GM12878 (cell line): ENCODE measurements around the gene PCDH15. TPM values are rescaled to one million over a fixed set of nuclear protein-coding genes. Genes with fewer than 3 reads are reported as not detected.

Experiments
- ATAC-seq: fragments of 200-7000 bp; cut with Tn5 transposase; 3 replicates; pipeline ENCODE4 v1.9.1; 2020; ENCODE audit warnings: mild to moderate bottlenecking, moderate library complexity
- BruUV-seq: library from RNA; stranded (reverse); fragments of 400-500 nt; replicated peaks from 2 replicates; lab custom pipeline; 2021; lab: Mats Ljungman, UMichigan
- CTCF ChIA-PET: fragments of 300-600 bp; sonication (Branson Sonifier 250); formaldehyde crosslinking; extraction: SDS; loops from one replicate; lab custom pipeline; 2021; ENCODE audit warnings: inconsistent platforms; lab: Yijun Ruan, JAX
- POLR2A ChIA-PET: fragments of 350-600 bp; formaldehyde crosslinking; extraction: SDS; loops from one replicate; lab custom pipeline; 2021; ENCODE audit warnings: inconsistent platforms; lab: Charles Lee
- RAD21 ChIA-PET: fragments of 300-600 bp; sonication (Branson Sonifier 250); formaldehyde crosslinking; loops from one replicate; lab custom pipeline; 2023; ENCODE audit warnings: antibody characterized with exemption; ENCODE audit not compliant: unreplicated experiment; lab: Charles Lee
- SMC1A ChIA-PET: fragments of 300-600 bp; sonication (Branson Sonifier 250); formaldehyde crosslinking; loops from one replicate; lab custom pipeline; 2023; ENCODE audit not compliant: unreplicated experiment, uncharacterized antibody; lab: Charles Lee
- DNase-seq: peaks from one replicate; pipeline ENCODE4 v3.0.0-alpha.2; 2011; ENCODE audit warnings: low read depth, low spot score
- FAIRE-seq: peaks from 3 replicates; lab custom pipeline; 2011; peaks lifted over from hg19 to GRCh38; lab: Jason Lieb, UNC
- H2AFZ ChIP-seq: 2 replicates; pipeline ENCODE4 v1.6.0; 2011; ENCODE audit warnings: low read depth, low read length, control low read depth; ENCODE audit not compliant: control insufficient read depth
- H3K27ac ChIP-seq: 2 replicates; pipeline ENCODE4 v1.5.1; 2011; ENCODE audit warnings: control low read depth; ENCODE audit not compliant: control insufficient read depth, insufficient read depth
- H3K27me3 ChIP-seq, 2 experiments: replicated peaks in 1 of 2; 2 replicates each; pipeline versions ENCODE4 v1.6.0 to v1.6.1; 2011; ENCODE audit warnings: low read length in 1 of 2; ENCODE audit not compliant: control insufficient read depth in 2 of 2, insufficient read depth in 2 of 2
- H3K36me3 ChIP-seq, 2 experiments: 2 replicates each; pipeline ENCODE4 v1.5.1; 2011; ENCODE audit warnings: low read length in 1 of 2; ENCODE audit not compliant: control insufficient read depth in 2 of 2, insufficient read depth in 2 of 2
- H3K4me1 ChIP-seq: 2 replicates; pipeline ENCODE4 v1.6.1; 2011; ENCODE audit warnings: mild to moderate bottlenecking, low read length, moderate library complexity, mixed read lengths; ENCODE audit not compliant: control insufficient read depth, insufficient read depth
- H3K4me2 ChIP-seq: 2 replicates; pipeline ENCODE4 v1.6.0; 2011; ENCODE audit warnings: control low read depth; ENCODE audit not compliant: control insufficient read depth, insufficient read depth
- H3K4me3 ChIP-seq: fragments of 200-600 bp; sonication (generic); 2 replicates; pipeline ENCODE4 v1.5.1; 2016
- H3K79me2 ChIP-seq: 2 replicates; pipeline ENCODE4 v1.6.0; 2011; ENCODE audit warnings: low read length; ENCODE audit not compliant: control insufficient read depth, insufficient read depth
- H3K9ac ChIP-seq: 2 replicates; pipeline ENCODE4 v1.8.0; 2011; ENCODE audit warnings: low read length, control low read depth, mixed read lengths; ENCODE audit not compliant: control insufficient read depth, insufficient read depth
- H3K9me3 ChIP-seq: replicated peaks from 3 replicates; pipeline ENCODE4 v1.5.1; 2011; ENCODE audit warnings: mild to moderate bottlenecking, low read length; ENCODE audit not compliant: control insufficient read depth, insufficient read depth
- H4K20me1 ChIP-seq: 2 replicates; pipeline ENCODE4 v1.6.0; 2011; ENCODE audit not compliant: control insufficient read depth, insufficient read depth
- DPF2 ChIP-seq: fragments of 450-650 bp; IDR thresholded peaks from 2 replicates; pipeline ENCODE4 v1.6.1; 2017; ENCODE audit warnings: mild to moderate bottlenecking
- E2F8 ChIP-seq: fragments of 450-650 bp; IDR thresholded peaks from 2 replicates; pipeline ENCODE4 v1.6.1; 2018; ENCODE audit warnings: mild to moderate bottlenecking, low read depth, moderate library complexity; ENCODE audit not compliant: partially characterized antibody
- ESRRA ChIP-seq: IDR thresholded peaks from 2 replicates; pipeline ENCODE4 v1.6.1; 2012; ENCODE audit warnings: mild to moderate bottlenecking, low read length, improper control_type of control experiment
- FOXK2 ChIP-seq: fragments of 450-650 bp; IDR thresholded peaks from 2 replicates; pipeline ENCODE4 v1.6.1; 2017; ENCODE audit warnings: mild to moderate bottlenecking, moderate library complexity
- FOXM1 ChIP-seq: IDR thresholded peaks from 2 replicates; pipeline ENCODE4 v1.6.1; 2012; ENCODE audit warnings: low read depth, mild to moderate bottlenecking, inconsistent platforms, low read length, moderate library complexity
- HDAC2 ChIP-seq: fragments of 200-600 bp; sonication (generic); IDR thresholded peaks from 2 replicates; pipeline ENCODE4 v1.6.1; 2017
- IRF3 ChIP-seq: fragments of 450-650 bp; IDR thresholded peaks from 2 replicates; pipeline ENCODE4 v1.6.1; 2014; ENCODE audit warnings: mild to moderate bottlenecking
- JUND ChIP-seq: IDR thresholded peaks from 2 replicates; pipeline ENCODE4 v1.6.1; 2012; ENCODE audit warnings: low read depth, mild to moderate bottlenecking, low read length, improper control_type of control experiment, moderate library complexity
- KAT2A ChIP-seq: conservative IDR thresholded peaks from 2 replicates; pipeline ENCODE4 v1.6.1; 2011; ENCODE audit warnings: low read depth, low read length; ENCODE audit not compliant: control insufficient read depth
- KLF5 ChIP-seq: fragments of 450-650 bp; IDR thresholded peaks from 2 replicates; pipeline ENCODE4 v1.6.1; 2014; ENCODE audit warnings: mild to moderate bottlenecking; ENCODE audit not compliant: partially characterized antibody
- MYB ChIP-seq: fragments of 150-350 bp; IDR thresholded peaks from 2 replicates; pipeline ENCODE4 v1.6.1; 2014; ENCODE audit warnings: mild to moderate bottlenecking, low read depth, low read length, borderline replicate concordance
- MYC ChIP-seq: IDR thresholded peaks from 2 replicates; pipeline ENCODE4 v1.6.1; 2011; ENCODE audit warnings: mild to moderate bottlenecking, low read length, moderate library complexity, inconsistent platforms; ENCODE audit not compliant: insufficient read depth, insufficient replicate concordance, insufficient read length, severe bottlenecking
- NRF1 ChIP-seq: conservative IDR thresholded peaks from 2 replicates; pipeline ENCODE4 v1.6.1; 2011; ENCODE audit warnings: mild to moderate bottlenecking, low read depth, low read length, improper control_type of control experiment
- RBBP5 ChIP-seq: fragments of 200-600 bp; sonication (generic); conservative IDR thresholded peaks from 2 replicates; pipeline ENCODE4 v1.6.1; 2016
- SMAD5 ChIP-seq: IDR thresholded peaks from 2 replicates; pipeline ENCODE4 v1.6.1; 2016; ENCODE audit warnings: antibody characterized with exemption, low read depth
- SUZ12 ChIP-seq: fragments of 200-600 bp; sonication (generic); IDR thresholded peaks from one replicate; pipeline ENCODE4 v1.6.1; 2018; ENCODE audit warnings: antibody characterized with exemption, mild to moderate bottlenecking; ENCODE audit not compliant: unreplicated experiment
- YBX1 ChIP-seq: fragments of 450-650 bp; IDR thresholded peaks from 2 replicates; pipeline ENCODE4 v1.6.1; 2016; ENCODE audit warnings: antibody characterized with exemption
- WGBS: methylation state at CpG from one replicate; pipeline ENCODE4 v1.1.6; 2016; ENCODE audit warnings: low lambda C conversion rate; ENCODE audit not compliant: insufficient replicate concordance, insufficient coverage; ENCODE audit errors: missing lambda C conversion rate; 5-methylcytosine and 5-hydroxymethylcytosine counted together
- in situ Hi-C: fragments of 300-500 bp; cut with MboI; formaldehyde crosslinking; loops from 9 replicates; pipeline ENCODE4 v1.14.3; 2018; ENCODE audit warnings: mixed read lengths
- intact Hi-C: fragments of 100-400 bp; cut with micrococcal nuclease; formaldehyde crosslinking; loops from one replicate; pipeline ENCODE4 v1.14.2; 2022; ENCODE audit not compliant: unreplicated experiment
- polyA plus RNA-seq, 11 experiments: library from polyadenylated mRNA; depleted of rRNA in 4 of 11; unstranded in 6 of 11; stranded (reverse) in 5 of 11; fragments of >200 nt; fragmentation: Nextera tagmentation in 4 of 11; fragmentation: Illumina TruSeq in 1 of 11; extraction: Ambion mirVana in 4 of 11; extraction: Trizol in 1 of 11; gene quantifications; 1 replicate in 1 of 11; 2 replicates in 10 of 11; pipeline versions ENCODE4 v1.2.1 to v1.2.3, GENCODE V29; 2011 to 2016; ENCODE audit warnings: inconsistent platforms in 2 of 11, missing spikeins in 2 of 11, low read depth in 1 of 11
- total RNA-seq, 4 experiments: library from RNA; depleted of rRNA in 3 of 4; stranded (reverse); fragments of >200 nt in 3 of 4; fragmentation: Illumina TruSeq in 1 of 4; extraction: Trizol in 1 of 4; gene quantifications; 2 replicates each; pipeline versions ENCODE4 v1.2.1 to v1.2.3, GENCODE V29; 2013 to 2021
- TF ChIP-seq, protein P1 (sequence below): IDR thresholded peaks from 2 replicates; pipeline ENCODE4 v1.6.1; 2011; ENCODE audit warnings: mild to moderate bottlenecking, low read depth, low read length, moderate library complexity; ENCODE audit not compliant: insufficient replicate concordance
- TF ChIP-seq, protein P2 (sequence below): IDR thresholded peaks from 2 replicates; pipeline ENCODE4 v1.6.1; 2012; ENCODE audit warnings: low read depth, low read length, improper control_type of control experiment

The PCDH15 gene
- total and polyA plus RNA-seq, 10 of the 15 experiments (the other 5 are each of a cell fraction or from before 2014, with no cell fraction given): 0.03 to 0.52 (median 0.07) TPM; not detected in 6

- no peaks in the 10 kb centered on the region for H3K79me2 ChIP-seq
- H3K27ac ChIP-seq: no peak overlapping the region
- H3K4me1 ChIP-seq: no peaks in the 10 kb centered on the region
- no peaks in the 10 kb centered on the region; a peak in 1 of 4 replicates for H3K27me3 ChIP-seq
- no peak for ATAC-seq
- ChIA-PET POLR2A (no interaction called here), RAD21 (no interaction called here), CTCF (no interaction called here)
- H3K9me3 ChIP-seq: no peaks in the 10 kb centered on the region
- no peak overlapping the region for H2AFZ ChIP-seq
- in situ Hi-C loops: no loop called here
- no peak overlapping the region for H3K9ac ChIP-seq
- no peaks in the 10 kb centered on the region for H4K20me1 ChIP-seq
- H3K4me3 ChIP-seq: no peak overlapping the region
- H3K4me2 ChIP-seq: no peak overlapping the region
- TF ChIP-seq KLF5 (no peak), ESRRA (no peak), MYB (no peak), E2F8 (no peak), DPF2 (no peak), YBX1 (no peak), NRF1 (no peak), KAT2A (no peak), FOXM1 (no peak), RBBP5 (no peak), FOXK2 (no peak), JUND (no peak), SMAD5 (no peak), HDAC2 (no peak), SUZ12 (no peak), IRF3 (no peak), MYC (no peak)
- TF ChIP-seq, protein P1, sequence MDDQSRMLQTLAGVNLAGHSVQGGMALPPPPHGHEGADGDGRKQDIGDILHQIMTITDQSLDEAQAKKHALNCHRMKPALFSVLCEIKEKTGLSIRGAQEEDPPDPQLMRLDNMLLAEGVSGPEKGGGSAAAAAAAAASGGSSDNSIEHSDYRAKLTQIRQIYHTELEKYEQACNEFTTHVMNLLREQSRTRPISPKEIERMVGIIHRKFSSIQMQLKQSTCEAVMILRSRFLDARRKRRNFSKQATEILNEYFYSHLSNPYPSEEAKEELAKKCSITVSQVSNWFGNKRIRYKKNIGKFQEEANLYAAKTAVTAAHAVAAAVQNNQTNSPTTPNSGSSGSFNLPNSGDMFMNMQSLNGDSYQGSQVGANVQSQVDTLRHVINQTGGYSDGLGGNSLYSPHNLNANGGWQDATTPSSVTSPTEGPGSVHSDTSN: no peak
- TF ChIP-seq, protein P2, sequence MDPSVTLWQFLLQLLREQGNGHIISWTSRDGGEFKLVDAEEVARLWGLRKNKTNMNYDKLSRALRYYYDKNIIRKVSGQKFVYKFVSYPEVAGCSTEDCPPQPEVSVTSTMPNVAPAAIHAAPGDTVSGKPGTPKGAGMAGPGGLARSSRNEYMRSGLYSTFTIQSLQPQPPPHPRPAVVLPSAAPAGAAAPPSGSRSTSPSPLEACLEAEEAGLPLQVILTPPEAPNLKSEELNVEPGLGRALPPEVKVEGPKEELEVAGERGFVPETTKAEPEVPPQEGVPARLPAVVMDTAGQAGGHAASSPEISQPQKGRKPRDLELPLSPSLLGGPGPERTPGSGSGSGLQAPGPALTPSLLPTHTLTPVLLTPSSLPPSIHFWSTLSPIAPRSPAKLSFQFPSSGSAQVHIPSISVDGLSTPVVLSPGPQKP: no peak
- TF ChIP-seq, all 136 proteins: peak for 0
- WGBS: 39% methylated on average over 5 of the region's 5 CpGs
- DNase-seq (no peak), FAIRE-seq (no peak)
- intact Hi-C loops: no loop called here
- H3K36me3 ChIP-seq: no peaks in the 10 kb centered on the region
- SMC1A ChIA-PET: no interaction called here
- no TSS peak for BruUV-seq
Observed at GRCh38 chr10:54837479-54837878, 36.4 kb upstream of the PCDH15 start.
